Measurements from ENCODE around the gene BTBD7. TPM values are rescaled to one million over a fixed set of nuclear protein-coding genes. Genes with fewer than 3 reads are reported as not detected.
A peak's percentile ranks its signal among the peaks of the same experiment; 100 is the strongest.

BTBD7 gene
- total and polyA plus RNA-seq, 2 donors (not counting 1 experiment from before 2014, with no cell fraction given), result 8.1 to 48.6 TPM

GRCh38 chr14:93322929-93323599 lies 9.8 kb downstream of the BTBD7 start:
- Mint-ChIP-seq H3K27ac (no peak overlapping the region), H3K9me3 (ENCODE audit: insufficient read depth) (no peaks in the 10 kb centered on the region), H3K27me3 (no peaks in the 10 kb centered on the region), H3K4me3 (no peak overlapping the region), H3K4me1 (peaks cover 59% of the 10 kb centered on the region)
- Histone ChIP-seq H3K9me3 (ENCODE audit: control extremely low read depth in 1 of 3, control insufficient read depth in 2 of 3, insufficient read depth in 1 of 3, low read length in 2 of 3) (no peaks in the 10 kb centered on the region), H3K4me2 (replicated peaks; ENCODE audit: low read depth, low read length, poor library complexity, severe bottlenecking) (no peak overlapping the region), H3K27ac (ENCODE audit: low read length in 2 of 2) (no peak overlapping the region), H3K27me3 (replicated peaks in 1 of 4; ENCODE audit: control extremely low read depth in 1 of 4, control insufficient read depth in 3 of 4, insufficient read depth in 4 of 4, low read length in 3 of 4) (no peaks in the 10 kb centered on the region), H3K36me3 (replicated peaks in 1 of 2; ENCODE audit: control extremely low read depth in 1 of 2, control insufficient read depth in 1 of 2, extremely low read depth in 1 of 2, insufficient read depth in 2 of 2, low read length in 1 of 2) (peaks cover 0 to 5% of the 10 kb centered on the region in 2 experiments), H2AFZ (ENCODE audit: insufficient read depth, low read depth, low read length, poor library complexity, severe bottlenecking) (no peak overlapping the region), H3K4me1 (ENCODE audit: control insufficient read depth in 2 of 2, insufficient read depth in 2 of 2, low read length in 2 of 2) (peaks cover 5 to 14% of the 10 kb centered on the region in 2 donors), H3K79me2 (ENCODE audit: control insufficient read depth, insufficient read depth, low read length) (peaks cover 100% of the 10 kb centered on the region), H4K20me1 (ENCODE audit: control insufficient read depth, insufficient read depth, low read length, poor library complexity, severe bottlenecking) (peaks cover 82% of the 10 kb centered on the region), H3K4me3 (ENCODE audit: control extremely low read depth in 1 of 5, extremely low read depth in 1 of 5, insufficient read depth in 1 of 5, low read depth in 2 of 5, low read length in 4 of 5) (no peak overlapping the region), H3K9ac (ENCODE audit: low read length) (no peak overlapping the region)
- DNase-seq, result no peak
- ChIA-PET POLR2A (no interaction called here), CTCF (no interaction called here)
- intact Hi-C loops (cut with micrococcal nuclease), result no loop called here
- TF ChIP-seq CTCF (IDR thresholded peaks at IDR 0.05) (no peak), EZH2 (IDR thresholded peaks at IDR 0.05; ENCODE audit: borderline replicate concordance, insufficient read depth, low read depth, low read length, poor library complexity, severe bottlenecking) (no peak)
- no peak for ATAC-seq (ENCODE audit: low read depth)
- 100% methylated on average over 2 of the region's 5 CpGs for WGBS (ENCODE audit: insufficient coverage)

- H3K27me3 Mint-ChIP-seq, result no peaks in the 10 kb centered on the region
- Histone ChIP-seq H3K79me2 (ENCODE audit: control insufficient read depth, insufficient read depth, low read length) (peaks cover 99% of the 10 kb centered on the region), H3K4me2 (replicated peaks; ENCODE audit: low read depth, low read length, poor library complexity, severe bottlenecking) (no peak overlapping the region), H3K27ac (ENCODE audit: low read length in 2 of 2) (no peak overlapping the region), H3K27me3 (replicated peaks in 1 of 4; ENCODE audit: control extremely low read depth in 1 of 4, control insufficient read depth in 3 of 4, insufficient read depth in 4 of 4, low read length in 3 of 4) (no peaks in the 10 kb centered on the region), H4K20me1 (ENCODE audit: control insufficient read depth, insufficient read depth, low read length, poor library complexity, severe bottlenecking) (peaks cover 80% of the 10 kb centered on the region), H3K9ac (ENCODE audit: low read length) (peak overlapping the region; percentile 0), H3K9me3 (ENCODE audit: control extremely low read depth in 1 of 3, control insufficient read depth in 2 of 3, insufficient read depth in 1 of 3, low read length in 2 of 3) (no peaks in the 10 kb centered on the region), H3K36me3 (replicated peaks in 1 of 2; ENCODE audit: control extremely low read depth in 1 of 2, control insufficient read depth in 1 of 2, extremely low read depth in 1 of 2, insufficient read depth in 2 of 2, low read length in 1 of 2) (peaks cover 0 to 5% of the 10 kb centered on the region in 2 experiments), H3K4me3 (ENCODE audit: control extremely low read depth in 1 of 5, extremely low read depth in 1 of 5, insufficient read depth in 1 of 5, low read depth in 2 of 5, low read length in 4 of 5) (no peak overlapping the region), H2AFZ (ENCODE audit: insufficient read depth, low read depth, low read length, poor library complexity, severe bottlenecking) (no peak overlapping the region), H3K4me1 (ENCODE audit: control insufficient read depth in 2 of 2, insufficient read depth in 2 of 2, low read length in 2 of 2) (peaks cover 5 to 14% of the 10 kb centered on the region in 2 donors)
- TF ChIP-seq CTCF (IDR thresholded peaks at IDR 0.05), result no peak
- DNase-seq (no peak), ATAC-seq (ENCODE audit: low read depth) (no peak)
- ChIA-PET CTCF (interaction anchor here (0.9 kb wide), 1 partner anchor 10 kb away, joined by 3 read pairs; no protein-coding TSS in a partner anchor), POLR2A (interaction anchor here (0.6 kb wide), 1 partner anchor 34 kb away, joined by 3 read pairs; no protein-coding TSS in a partner anchor)
- no peaks in the 10 kb centered on the region for H3K9me3 Mint-ChIP-seq (ENCODE audit: insufficient read depth)
- intact Hi-C loops (cut with micrococcal nuclease), result no loop called here
- H3K27ac Mint-ChIP-seq, result no peak overlapping the region
- no peak overlapping the region for H3K4me3 Mint-ChIP-seq
- peaks cover 55% of the 10 kb centered on the region for H3K4me1 Mint-ChIP-seq
These were observed 12.3 kb downstream of the BTBD7 start for GRCh38 chr14:93320489-93320888.
